Measurements from ENCODE around the gene MMAB. TPM values are rescaled to one million over a fixed set of nuclear protein-coding genes. Genes with fewer than 3 reads are reported as not detected.

MMAB gene
- total RNA-seq, 1 experiment from 2014 or later: 24.3 TPM

DNA sequence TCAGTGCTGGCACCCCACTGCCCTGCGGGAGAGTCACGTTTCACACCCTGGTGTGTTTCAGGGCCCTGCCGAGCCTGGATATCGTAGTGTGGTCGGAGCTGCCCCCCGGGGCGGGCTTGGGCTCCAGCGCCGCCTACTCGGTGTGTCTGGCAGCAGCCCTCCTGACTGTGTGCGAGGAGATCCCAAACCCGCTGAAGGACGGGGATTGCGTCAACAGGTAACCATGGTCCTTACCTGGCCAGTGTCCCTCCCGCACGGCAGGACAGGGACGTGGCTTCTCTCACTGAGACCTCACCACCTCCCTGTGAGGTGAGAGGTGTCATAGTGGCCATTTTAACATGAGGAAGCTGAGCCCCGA, 8.0 kb upstream of the MMAB start:
- Histone ChIP-seq H2AFZ (ENCODE audit: low read length) (no peak overlapping the region), H3K14ac (ENCODE audit: insufficient read depth, low read length) (no peak overlapping the region), H2BK20ac (ENCODE audit: low read depth, low read length, poor library complexity, severe bottlenecking) (no peak overlapping the region), H3K79me2 (ENCODE audit: insufficient read depth, low read length) (no peaks in the 10 kb centered on the region), H3K4ac (ENCODE audit: low read depth, low read length) (no peak overlapping the region), H3K18ac (ENCODE audit: insufficient read length, low read depth, low read length) (no peak overlapping the region), H3T11ph (ENCODE audit: low read length) (no peak overlapping the region), H3K27me3 (ENCODE audit: insufficient read depth, low read length) (no peaks in the 10 kb centered on the region), H3K9ac (ENCODE audit: extremely low read depth, insufficient read length, low read length) (no peak overlapping the region), H4K91ac (ENCODE audit: insufficient read length, low read depth, low read length) (no peak overlapping the region), H2AK5ac (ENCODE audit: insufficient read length, low read length) (no peak overlapping the region), H3K23me2 (ENCODE audit: insufficient read length, low read depth, low read length, poor library complexity, severe bottlenecking) (no peaks in the 10 kb centered on the region), H3K79me1 (ENCODE audit: insufficient read depth, low read depth, low read length, poor library complexity, severe bottlenecking) (no peaks in the 10 kb centered on the region), H4K8ac (replicated peaks; ENCODE audit: insufficient read length, low read depth, low read length) (no peak overlapping the region), H3K27ac (ENCODE audit: insufficient read length, low read depth, low read length) (no peak overlapping the region), H3K9me3 (ENCODE audit: control insufficient read depth, low read depth, low read length) (no peaks in the 10 kb centered on the region), H2BK15ac (ENCODE audit: low read depth, low read length) (no peak overlapping the region), H3K23ac (ENCODE audit: insufficient read length, low read depth, low read length) (no peak overlapping the region), H2BK120ac (ENCODE audit: low read depth, low read length, poor library complexity, severe bottlenecking) (no peak overlapping the region), H4K20me1 (ENCODE audit: control insufficient read depth, insufficient read depth, insufficient read length) (no peaks in the 10 kb centered on the region), H2BK12ac (ENCODE audit: insufficient read length, low read depth, low read length) (no peak overlapping the region), H3K4me1 (ENCODE audit: insufficient read depth, low read length) (no peaks in the 10 kb centered on the region), H2BK5ac (ENCODE audit: insufficient read length, low read length) (no peak overlapping the region), H4K5ac (ENCODE audit: insufficient read length, low read depth, low read length) (no peak overlapping the region), H3K56ac (ENCODE audit: insufficient read length, low read depth, low read length) (no peak overlapping the region), H3K4me2 (ENCODE audit: insufficient read depth, insufficient read length, low read length) (no peak overlapping the region)
- H3K4me3 Mint-ChIP-seq: no peak overlapping the region
- peaks cover 5 to 60% (median 55%) of the 10 kb centered on the region in 3 experiments; a peak in 6 of 7 replicates for H3K36me3 Mint-ChIP-seq (ENCODE audit: insufficient read depth in 1 of 3, low read depth in 3 of 3)
- no CpG with 5 or more reads among the region's 18 CpGs for WGBS (ENCODE audit: extremely low coverage, insufficient read length, low lambda C conversion rate)
- peak overlapping the region in 1 of 3 experiments; percentile 63; a peak in 1 of 7 replicates for H3K27ac Mint-ChIP-seq
- TF ChIP-seq, protein P1, sequence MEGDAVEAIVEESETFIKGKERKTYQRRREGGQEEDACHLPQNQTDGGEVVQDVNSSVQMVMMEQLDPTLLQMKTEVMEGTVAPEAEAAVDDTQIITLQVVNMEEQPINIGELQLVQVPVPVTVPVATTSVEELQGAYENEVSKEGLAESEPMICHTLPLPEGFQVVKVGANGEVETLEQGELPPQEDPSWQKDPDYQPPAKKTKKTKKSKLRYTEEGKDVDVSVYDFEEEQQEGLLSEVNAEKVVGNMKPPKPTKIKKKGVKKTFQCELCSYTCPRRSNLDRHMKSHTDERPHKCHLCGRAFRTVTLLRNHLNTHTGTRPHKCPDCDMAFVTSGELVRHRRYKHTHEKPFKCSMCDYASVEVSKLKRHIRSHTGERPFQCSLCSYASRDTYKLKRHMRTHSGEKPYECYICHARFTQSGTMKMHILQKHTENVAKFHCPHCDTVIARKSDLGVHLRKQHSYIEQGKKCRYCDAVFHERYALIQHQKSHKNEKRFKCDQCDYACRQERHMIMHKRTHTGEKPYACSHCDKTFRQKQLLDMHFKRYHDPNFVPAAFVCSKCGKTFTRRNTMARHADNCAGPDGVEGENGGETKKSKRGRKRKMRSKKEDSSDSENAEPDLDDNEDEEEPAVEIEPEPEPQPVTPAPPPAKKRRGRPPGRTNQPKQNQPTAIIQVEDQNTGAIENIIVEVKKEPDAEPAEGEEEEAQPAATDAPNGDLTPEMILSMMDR (conservative IDR thresholded peaks at IDR 0.05): no peak
- H3K27me3 Mint-ChIP-seq (ENCODE audit: low read depth): no peaks in the 10 kb centered on the region
- no peak for DNase-seq
- no peaks in the 10 kb centered on the region for H3K9me3 Mint-ChIP-seq
- H3K4me1 Mint-ChIP-seq: no peaks in the 10 kb centered on the region
